GM10266 (cell line): ENCODE results near the gene ZNF581.
A peak's percentile ranks its signal among the peaks of the same experiment; 100 is the strongest.

Experiments
- DNase-seq: peaks from one replicate; pipeline ENCODE4 v3.0.0; 2012; ENCODE audit errors: extremely low spot score
- CTCF ChIP-seq: IDR thresholded peaks from 2 replicates; pipeline ENCODE4 v1.5.1; 2012; ENCODE audit warnings: mild to moderate bottlenecking, low read depth; ENCODE audit not compliant: control insufficient read depth, insufficient read depth; ENCODE audit errors: missing control alignments

The ZNF581 gene

GRCh38 chr19:55676889-55677505 lies 33.5 kb downstream of the ZNF581 start:
- TF ChIP-seq CTCF: no peak
- no peak for DNase-seq

GRCh38 chr19:55677572-55678028 lies 34.2 kb downstream of the ZNF581 start:
- DNase-seq: no peak
- no peak for TF ChIP-seq CTCF

- DNase-seq: peak; percentile 87
- TF ChIP-seq CTCF: peak; percentile 25
Observed at GRCh38 chr19:55678121-55678671, 34.7 kb downstream of the ZNF581 start.

- TF ChIP-seq CTCF: no peak
- DNase-seq: no peak
Observed at GRCh38 chr19:55679343-55680257, 36.2 kb downstream of the ZNF581 start.

GRCh38 chr19:55680339-55681130 lies 37.1 kb downstream of the ZNF581 start:
- no peak for DNase-seq
- no peak for TF ChIP-seq CTCF

- TF ChIP-seq CTCF: no peak
- DNase-seq: no peak
Observed at GRCh38 chr19:55681131-55682092, 38.0 kb downstream of the ZNF581 start.
